OCI-LY1 (cell line): ENCODE results near the gene CAMTA1.

Source experiments
- H2AFZ ChIP-seq: fragments of 200-600 bp; sonication (generic), shearing (Covaris generic); 2 replicates; pipeline ENCODE4 v1.6.0; 2014; ENCODE audit warnings: antibody characterized with exemption, mild to moderate bottlenecking, low read length
- H3F3A ChIP-seq: fragments of 200-600 bp; sonication (generic), shearing (Covaris generic); 2 replicates; pipeline ENCODE4 v1.6.0; 2014; ENCODE audit warnings: mild to moderate bottlenecking, antibody characterized with exemption, low read length, moderate library complexity; ENCODE audit not compliant: insufficient read depth
- H3K27ac ChIP-seq: fragments of 200-600 bp; sonication (generic); 2 replicates; pipeline ENCODE4 v1.5.1; 2014; ENCODE audit warnings: low read length, mixed run types, mild to moderate bottlenecking, low read depth; ENCODE audit not compliant: poor library complexity, severe bottlenecking
- H3K27me3 ChIP-seq: fragments of 200-600 bp; sonication (generic); 2 replicates; pipeline ENCODE4 v1.6.0; 2014; ENCODE audit warnings: antibody characterized with exemption, mild to moderate bottlenecking, low read length, moderate library complexity; ENCODE audit not compliant: insufficient read depth
- H3K36me3 ChIP-seq: fragments of 200-600 bp; sonication (generic); 2 replicates; pipeline ENCODE4 v1.6.1; 2014; ENCODE audit warnings: mild to moderate bottlenecking, antibody characterized with exemption, low read length, moderate library complexity, mixed read lengths; ENCODE audit not compliant: insufficient read depth
- H3K4me1 ChIP-seq: fragments of 200-600 bp; sonication (generic); 2 replicates; pipeline ENCODE4 v1.5.1; 2014; ENCODE audit warnings: mild to moderate bottlenecking, low read length, moderate library complexity; ENCODE audit not compliant: insufficient read depth, severe bottlenecking
- H3K4me2 ChIP-seq: fragments of 200-600 bp; sonication (generic), shearing (Covaris generic); 2 replicates; pipeline ENCODE4 v1.6.1; 2014; ENCODE audit warnings: low read length
- H3K4me3 ChIP-seq: fragments of 200-600 bp; sonication (generic); 2 replicates; pipeline ENCODE4 v1.5.1; 2014; ENCODE audit warnings: low read length, low read depth, mild to moderate bottlenecking, mixed read lengths; ENCODE audit not compliant: poor library complexity, severe bottlenecking
- H3K79me2 ChIP-seq: fragments of 200-600 bp; shearing (Covaris generic); 2 replicates; pipeline ENCODE4 v1.6.1; 2016; ENCODE audit warnings: mixed run types, low read length, mixed read lengths; ENCODE audit not compliant: insufficient read depth
- H3K9ac ChIP-seq: fragments of 200-600 bp; sonication (generic), shearing (Covaris generic); 2 replicates; pipeline ENCODE4 v1.6.1; 2014; ENCODE audit warnings: mild to moderate bottlenecking, low read length, mixed read lengths
- H3K9me2 ChIP-seq: fragments of 200-600 bp; sonication (generic), shearing (Covaris generic); 2 replicates; pipeline ENCODE4 v1.6.1; 2014; ENCODE audit warnings: low read depth, mild to moderate bottlenecking, low read length, mixed read lengths
- H3K9me3 ChIP-seq: fragments of 200-600 bp; shearing (Covaris generic); 2 replicates; pipeline ENCODE4 v1.6.1; 2014; ENCODE audit warnings: low read length, mixed read lengths
- H4K20me1 ChIP-seq: fragments of 200-600 bp; sonication (generic), shearing (Covaris generic); 2 replicates; pipeline ENCODE4 v1.6.0; 2016; ENCODE audit warnings: mild to moderate bottlenecking, low read length; ENCODE audit not compliant: insufficient read depth
- EZH2 ChIP-seq: fragments of 200-600 bp; sonication (generic), shearing (Covaris generic); IDR thresholded peaks from 2 replicates; pipeline ENCODE4 v1.8.0; 2017; ENCODE audit warnings: borderline replicate concordance, mixed run types, mild to moderate bottlenecking, antibody characterized with exemption, low read length, moderate library complexity, mixed read lengths
- TF ChIP-seq, protein P1 (sequence below): fragments of 200-600 bp; sonication (generic), shearing (Covaris generic); IDR thresholded peaks from 2 replicates; pipeline ENCODE4 v1.5.1; 2017; ENCODE audit warnings: mild to moderate bottlenecking, antibody characterized with exemption, low read length, moderate library complexity, mixed read lengths

CAMTA1 gene

DNA sequence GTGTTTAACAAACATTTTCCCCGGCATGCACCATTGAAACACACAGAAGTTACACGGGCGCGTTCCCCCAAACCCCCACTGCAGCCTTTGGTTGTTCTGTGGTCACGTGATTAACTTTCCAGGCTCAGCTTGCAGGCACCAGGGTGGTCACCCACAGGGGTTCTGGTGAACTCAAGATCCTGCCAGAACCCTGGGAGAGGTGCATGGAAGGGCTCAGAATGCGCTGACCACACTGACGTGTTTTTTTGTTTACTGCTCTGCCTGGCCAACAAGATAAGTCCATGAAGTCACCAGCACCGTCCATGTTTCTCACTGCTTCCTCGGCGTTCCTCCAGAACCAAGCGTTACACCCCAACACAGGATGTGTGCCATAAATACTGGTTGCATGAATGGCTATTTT lies 756.4 kb downstream of the CAMTA1 start:
- no peak overlapping the region for H2AFZ ChIP-seq
- no peaks in the 10 kb centered on the region for H3K27me3 ChIP-seq
- H3K36me3 ChIP-seq: no peaks in the 10 kb centered on the region
- H3K9me3 ChIP-seq: no peaks in the 10 kb centered on the region
- H3K4me2 ChIP-seq: no peak overlapping the region
- no peaks in the 10 kb centered on the region for H3K9me2 ChIP-seq
- TF ChIP-seq, protein P1, sequence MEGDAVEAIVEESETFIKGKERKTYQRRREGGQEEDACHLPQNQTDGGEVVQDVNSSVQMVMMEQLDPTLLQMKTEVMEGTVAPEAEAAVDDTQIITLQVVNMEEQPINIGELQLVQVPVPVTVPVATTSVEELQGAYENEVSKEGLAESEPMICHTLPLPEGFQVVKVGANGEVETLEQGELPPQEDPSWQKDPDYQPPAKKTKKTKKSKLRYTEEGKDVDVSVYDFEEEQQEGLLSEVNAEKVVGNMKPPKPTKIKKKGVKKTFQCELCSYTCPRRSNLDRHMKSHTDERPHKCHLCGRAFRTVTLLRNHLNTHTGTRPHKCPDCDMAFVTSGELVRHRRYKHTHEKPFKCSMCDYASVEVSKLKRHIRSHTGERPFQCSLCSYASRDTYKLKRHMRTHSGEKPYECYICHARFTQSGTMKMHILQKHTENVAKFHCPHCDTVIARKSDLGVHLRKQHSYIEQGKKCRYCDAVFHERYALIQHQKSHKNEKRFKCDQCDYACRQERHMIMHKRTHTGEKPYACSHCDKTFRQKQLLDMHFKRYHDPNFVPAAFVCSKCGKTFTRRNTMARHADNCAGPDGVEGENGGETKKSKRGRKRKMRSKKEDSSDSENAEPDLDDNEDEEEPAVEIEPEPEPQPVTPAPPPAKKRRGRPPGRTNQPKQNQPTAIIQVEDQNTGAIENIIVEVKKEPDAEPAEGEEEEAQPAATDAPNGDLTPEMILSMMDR: no peak
- TF ChIP-seq EZH2: no peak
- H3K79me2 ChIP-seq: no peaks in the 10 kb centered on the region
- H3K4me1 ChIP-seq: no peaks in the 10 kb centered on the region
- no peak overlapping the region for H3K27ac ChIP-seq
- H3F3A ChIP-seq: no peaks in the 10 kb centered on the region
- no peak overlapping the region for H3K4me3 ChIP-seq
- no peak overlapping the region for H3K9ac ChIP-seq
- no peaks in the 10 kb centered on the region for H4K20me1 ChIP-seq

DNA sequence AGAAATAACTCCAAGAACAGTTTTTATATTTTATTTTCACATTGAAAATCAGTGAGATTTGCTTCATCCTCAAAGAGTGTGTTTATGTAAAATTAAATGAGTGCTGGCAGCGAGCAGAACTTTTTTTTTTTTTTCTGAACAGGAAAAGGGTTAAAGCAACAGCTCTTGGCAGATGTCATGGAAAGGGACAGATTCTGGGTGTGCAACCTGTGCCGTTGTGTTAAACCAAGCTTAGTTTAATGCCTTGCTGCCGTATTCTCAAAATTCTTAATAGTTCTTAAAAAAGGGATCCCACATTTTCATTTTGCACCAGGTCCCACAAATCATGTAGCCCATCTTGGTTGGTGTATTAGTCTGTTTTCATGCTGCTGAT lies 758.5 kb downstream of the CAMTA1 start:
- Histone ChIP-seq H3K79me2 (no peaks in the 10 kb centered on the region), H3K9me2 (no peaks in the 10 kb centered on the region), H2AFZ (no peak overlapping the region), H3K9ac (no peak overlapping the region), H3K4me2 (no peak overlapping the region), H3K27me3 (no peaks in the 10 kb centered on the region), H3K4me3 (no peak overlapping the region), H3K4me1 (no peaks in the 10 kb centered on the region), H3K27ac (no peak overlapping the region), H3K9me3 (no peaks in the 10 kb centered on the region), H3K36me3 (no peaks in the 10 kb centered on the region), H3F3A (no peaks in the 10 kb centered on the region), H4K20me1 (no peaks in the 10 kb centered on the region)
- TF ChIP-seq, protein P1: no peak
- no peak for TF ChIP-seq EZH2

DNA sequence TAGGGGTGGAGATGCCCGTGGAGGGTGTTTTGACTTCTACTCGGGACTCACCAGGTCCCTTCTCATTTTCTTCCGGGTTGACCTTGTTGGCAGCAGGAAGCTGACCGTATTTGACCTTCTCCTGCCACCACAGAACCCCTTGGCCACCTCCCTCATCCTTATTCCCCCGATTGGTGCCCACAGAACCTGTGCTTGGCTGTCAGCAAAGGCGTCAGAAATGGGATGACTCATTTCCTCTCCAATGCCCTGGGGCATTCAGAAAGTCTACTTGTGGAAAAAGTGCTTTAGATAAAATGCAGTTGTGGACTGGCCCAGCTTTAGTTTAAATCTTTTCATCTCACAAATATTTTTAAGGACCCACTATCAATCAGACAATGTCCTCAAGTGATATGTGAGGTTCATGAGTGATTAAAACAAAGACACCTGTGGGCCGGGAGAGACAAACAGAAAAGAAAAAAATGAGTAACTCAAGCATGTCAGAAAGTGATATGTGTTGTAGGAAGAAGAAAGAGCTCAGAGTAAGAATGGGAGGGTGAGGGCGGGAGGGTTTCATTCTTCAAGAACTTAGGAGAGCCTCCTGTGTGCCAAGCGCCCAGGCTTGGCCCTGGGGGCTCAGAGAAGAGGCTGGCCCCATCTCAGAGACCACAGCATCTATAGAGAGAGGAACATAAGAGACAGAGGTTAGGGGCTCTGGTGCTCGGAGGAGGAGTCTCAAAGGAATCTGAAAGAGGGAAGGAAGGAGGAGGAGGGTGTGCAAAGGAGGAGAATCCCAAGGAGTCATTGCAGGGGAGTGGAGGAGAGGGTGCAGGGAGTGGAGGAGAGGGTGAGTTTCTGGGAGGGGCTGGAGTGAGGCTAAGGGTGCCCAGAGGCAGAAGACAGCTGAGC lies 764.3 kb downstream of the CAMTA1 start:
- Histone ChIP-seq H3K4me2 (no peak overlapping the region), H2AFZ (no peak overlapping the region), H4K20me1 (no peaks in the 10 kb centered on the region), H3K9me3 (no peaks in the 10 kb centered on the region), H3K9me2 (no peaks in the 10 kb centered on the region), H3K9ac (no peak overlapping the region), H3K4me1 (no peaks in the 10 kb centered on the region), H3K27ac (no peak overlapping the region), H3F3A (no peaks in the 10 kb centered on the region), H3K79me2 (no peaks in the 10 kb centered on the region), H3K36me3 (no peaks in the 10 kb centered on the region), H3K27me3 (no peaks in the 10 kb centered on the region), H3K4me3 (no peak overlapping the region)
- TF ChIP-seq, protein P1: no peak
- no peak for TF ChIP-seq EZH2
